DND-41 (cell line): ENCODE results near the gene SCMH1.

ENCODE experiments used
- EZH2 ChIP-seq: IDR thresholded peaks from 3 replicates; pipeline ENCODE4 v1.6.1; 2012; ENCODE audit warnings: borderline replicate concordance, low read depth, mild to moderate bottlenecking, moderate library complexity, low read length, inconsistent platforms; ENCODE audit not compliant: severe bottlenecking
- TF ChIP-seq, protein P1 (sequence below): IDR thresholded peaks from 2 replicates; pipeline ENCODE4 v1.5.1; 2012; ENCODE audit warnings: borderline replicate concordance, low read length, moderate library complexity, mild to moderate bottlenecking; ENCODE audit not compliant: poor library complexity, severe bottlenecking; ENCODE audit errors: extremely low read depth

DNA sequence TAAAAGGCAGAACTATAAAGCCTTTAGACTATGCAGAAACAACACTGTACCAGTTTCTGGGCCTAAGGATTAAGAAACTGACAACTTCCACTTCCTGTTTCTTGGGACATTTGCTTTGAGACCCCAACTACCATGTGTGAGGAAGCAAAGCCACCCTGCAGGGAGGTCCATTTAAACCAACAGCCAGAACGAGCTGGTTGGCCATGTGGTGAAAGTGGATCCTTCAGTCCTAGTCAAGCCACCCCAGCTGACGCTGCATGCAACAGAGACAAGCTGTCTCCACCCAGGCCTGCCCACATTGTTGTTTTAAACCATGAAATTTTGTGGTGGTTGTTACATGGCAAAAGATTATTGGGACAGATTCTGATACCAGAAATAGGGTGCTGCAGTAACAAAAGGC is 188.8 kb downstream of the SCMH1 start:
- TF ChIP-seq, protein P1, sequence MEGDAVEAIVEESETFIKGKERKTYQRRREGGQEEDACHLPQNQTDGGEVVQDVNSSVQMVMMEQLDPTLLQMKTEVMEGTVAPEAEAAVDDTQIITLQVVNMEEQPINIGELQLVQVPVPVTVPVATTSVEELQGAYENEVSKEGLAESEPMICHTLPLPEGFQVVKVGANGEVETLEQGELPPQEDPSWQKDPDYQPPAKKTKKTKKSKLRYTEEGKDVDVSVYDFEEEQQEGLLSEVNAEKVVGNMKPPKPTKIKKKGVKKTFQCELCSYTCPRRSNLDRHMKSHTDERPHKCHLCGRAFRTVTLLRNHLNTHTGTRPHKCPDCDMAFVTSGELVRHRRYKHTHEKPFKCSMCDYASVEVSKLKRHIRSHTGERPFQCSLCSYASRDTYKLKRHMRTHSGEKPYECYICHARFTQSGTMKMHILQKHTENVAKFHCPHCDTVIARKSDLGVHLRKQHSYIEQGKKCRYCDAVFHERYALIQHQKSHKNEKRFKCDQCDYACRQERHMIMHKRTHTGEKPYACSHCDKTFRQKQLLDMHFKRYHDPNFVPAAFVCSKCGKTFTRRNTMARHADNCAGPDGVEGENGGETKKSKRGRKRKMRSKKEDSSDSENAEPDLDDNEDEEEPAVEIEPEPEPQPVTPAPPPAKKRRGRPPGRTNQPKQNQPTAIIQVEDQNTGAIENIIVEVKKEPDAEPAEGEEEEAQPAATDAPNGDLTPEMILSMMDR = no peak
- no peak for TF ChIP-seq EZH2
